Tibial nerve (tissue), 4 donors: ENCODE measurements around the gene SEPTIN5. TPM values are rescaled to one million over a fixed set of nuclear protein-coding genes. Genes with fewer than 3 reads are reported as not detected.
A peak's percentile ranks its signal among the peaks of the same experiment; 100 is the strongest.

Source experiments
- DNase-seq, 2 donors: peaks; one replicate each; pipeline ENCODE4 v3.0.0-alpha.2; 2019; ENCODE audit warnings: low spot score in 2 of 2
- H3K27ac ChIP-seq, 4 donors: fragments of 200-600 bp; sonication (generic) in 3 of 4; one replicate each; pipeline ENCODE4 v1.5.1; 2017 to 2019; ENCODE audit warnings: mild to moderate bottlenecking in 1 of 4
- H3K27me3 ChIP-seq, 2 donors: fragments of 200-600 bp; sonication (generic) in 1 of 2; one replicate each; pipeline versions ENCODE4 v1.5.1 to v1.6.0; 2017 to 2019
- H3K36me3 ChIP-seq, 3 donors: fragments of 200-600 bp; sonication (generic); one replicate each; pipeline ENCODE4 v1.5.1; 2018 to 2019
- H3K4me1 ChIP-seq, 4 donors: fragments of 200-600 bp; sonication (generic) in 3 of 4; one replicate each; pipeline ENCODE4 v1.5.1; 2017 to 2019
- H3K4me3 ChIP-seq, 4 donors: fragments of 200-600 bp; sonication (generic) in 3 of 4; one replicate each; pipeline ENCODE4 v1.5.1; 2017 to 2019; ENCODE audit warnings: mild to moderate bottlenecking in 1 of 4, moderate library complexity in 1 of 4
- H3K9me3 ChIP-seq, 4 donors: fragments of 200-600 bp; sonication (generic) in 3 of 4; one replicate each; pipeline ENCODE4 v1.5.1; 2017 to 2019
- EP300 ChIP-seq, 2 donors: sonication (generic); formaldehyde crosslinking; IDR thresholded peaks; one replicate each; pipeline ENCODE4 v1.6.1; 2017; ENCODE audit warnings: antibody characterized with exemption in 2 of 2, mild to moderate bottlenecking in 1 of 2
- POLR2A ChIP-seq, 2 donors: fragments of 450-650 bp; IDR thresholded peaks; one replicate each; pipeline ENCODE4 v1.6.1; 2017; ENCODE audit warnings: antibody characterized with exemption in 2 of 2, mild to moderate bottlenecking in 2 of 2, moderate library complexity in 2 of 2
- WGBS, 2 donors: methylation state at CpG; one replicate each; pipeline ENCODE4 v1.1.5; 2018; 5-methylcytosine and 5-hydroxymethylcytosine counted together
- total RNA-seq, 4 donors: library from RNA; depleted of rRNA; stranded (reverse); fragments of >200 nt; gene quantifications; one replicate each; pipeline ENCODE4 v1.1.0, GENCODE V29; 2016
- TF ChIP-seq, protein P1 (sequence below), 5 experiments: fragments of 200-600 bp in 3 of 5; fragments of 450-650 bp in 2 of 5; sonication (generic) in 3 of 5; IDR thresholded peaks; one replicate each; pipeline ENCODE4 v1.5.1; 2016 to 2019; ENCODE audit warnings: antibody characterized with exemption in 5 of 5, mild to moderate bottlenecking in 3 of 5, moderate library complexity in 2 of 5

Gene SEPTIN5
- total RNA-seq, 4 donors from 2014 or later: 11.4 to 29.1 (median 25.2) TPM

DNA sequence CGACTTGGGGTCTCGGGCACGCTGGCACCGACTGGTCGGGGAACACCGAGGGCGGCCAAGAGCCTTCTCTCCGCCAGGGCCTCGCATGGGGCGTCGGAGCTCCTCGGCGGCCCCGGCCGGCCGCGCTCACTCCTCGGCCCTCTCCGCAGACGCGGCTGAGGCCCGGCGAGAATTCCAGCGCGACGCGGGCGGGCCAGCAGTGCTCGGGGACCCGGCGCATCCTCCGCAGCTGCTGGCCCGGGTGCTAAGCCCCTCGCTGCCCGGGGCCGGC, 51.9 kb downstream of the SEPTIN5 start:
- Histone ChIP-seq H3K4me3 (peak overlapping the region in 2 of 4 donors; percentile 7 to 44), H3K36me3 (no peaks in the 10 kb centered on the region), H3K9me3 (no peaks in the 10 kb centered on the region), H3K4me1 (peaks cover 0 to 36% (median 10%) of the 10 kb centered on the region in 4 donors), H3K27ac (peak overlapping the region in 1 of 4 donors; percentile 41), H3K27me3 (peaks cover 0 to 87% of the 10 kb centered on the region in 2 donors)
- WGBS, 2 donors: 1% methylated on average over 15 of the region's 36 CpGs; no CpG with 5 or more reads in 1 of the 2 donors
- no peak for TF ChIP-seq POLR2A (IDR thresholded peaks at IDR 0.05)
- TF ChIP-seq EP300 (IDR thresholded peaks at IDR 0.05): no peak
- TF ChIP-seq, protein P1, sequence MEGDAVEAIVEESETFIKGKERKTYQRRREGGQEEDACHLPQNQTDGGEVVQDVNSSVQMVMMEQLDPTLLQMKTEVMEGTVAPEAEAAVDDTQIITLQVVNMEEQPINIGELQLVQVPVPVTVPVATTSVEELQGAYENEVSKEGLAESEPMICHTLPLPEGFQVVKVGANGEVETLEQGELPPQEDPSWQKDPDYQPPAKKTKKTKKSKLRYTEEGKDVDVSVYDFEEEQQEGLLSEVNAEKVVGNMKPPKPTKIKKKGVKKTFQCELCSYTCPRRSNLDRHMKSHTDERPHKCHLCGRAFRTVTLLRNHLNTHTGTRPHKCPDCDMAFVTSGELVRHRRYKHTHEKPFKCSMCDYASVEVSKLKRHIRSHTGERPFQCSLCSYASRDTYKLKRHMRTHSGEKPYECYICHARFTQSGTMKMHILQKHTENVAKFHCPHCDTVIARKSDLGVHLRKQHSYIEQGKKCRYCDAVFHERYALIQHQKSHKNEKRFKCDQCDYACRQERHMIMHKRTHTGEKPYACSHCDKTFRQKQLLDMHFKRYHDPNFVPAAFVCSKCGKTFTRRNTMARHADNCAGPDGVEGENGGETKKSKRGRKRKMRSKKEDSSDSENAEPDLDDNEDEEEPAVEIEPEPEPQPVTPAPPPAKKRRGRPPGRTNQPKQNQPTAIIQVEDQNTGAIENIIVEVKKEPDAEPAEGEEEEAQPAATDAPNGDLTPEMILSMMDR (IDR thresholded peaks at IDR 0.05): no peak
- DNase-seq: no peak

DNA sequence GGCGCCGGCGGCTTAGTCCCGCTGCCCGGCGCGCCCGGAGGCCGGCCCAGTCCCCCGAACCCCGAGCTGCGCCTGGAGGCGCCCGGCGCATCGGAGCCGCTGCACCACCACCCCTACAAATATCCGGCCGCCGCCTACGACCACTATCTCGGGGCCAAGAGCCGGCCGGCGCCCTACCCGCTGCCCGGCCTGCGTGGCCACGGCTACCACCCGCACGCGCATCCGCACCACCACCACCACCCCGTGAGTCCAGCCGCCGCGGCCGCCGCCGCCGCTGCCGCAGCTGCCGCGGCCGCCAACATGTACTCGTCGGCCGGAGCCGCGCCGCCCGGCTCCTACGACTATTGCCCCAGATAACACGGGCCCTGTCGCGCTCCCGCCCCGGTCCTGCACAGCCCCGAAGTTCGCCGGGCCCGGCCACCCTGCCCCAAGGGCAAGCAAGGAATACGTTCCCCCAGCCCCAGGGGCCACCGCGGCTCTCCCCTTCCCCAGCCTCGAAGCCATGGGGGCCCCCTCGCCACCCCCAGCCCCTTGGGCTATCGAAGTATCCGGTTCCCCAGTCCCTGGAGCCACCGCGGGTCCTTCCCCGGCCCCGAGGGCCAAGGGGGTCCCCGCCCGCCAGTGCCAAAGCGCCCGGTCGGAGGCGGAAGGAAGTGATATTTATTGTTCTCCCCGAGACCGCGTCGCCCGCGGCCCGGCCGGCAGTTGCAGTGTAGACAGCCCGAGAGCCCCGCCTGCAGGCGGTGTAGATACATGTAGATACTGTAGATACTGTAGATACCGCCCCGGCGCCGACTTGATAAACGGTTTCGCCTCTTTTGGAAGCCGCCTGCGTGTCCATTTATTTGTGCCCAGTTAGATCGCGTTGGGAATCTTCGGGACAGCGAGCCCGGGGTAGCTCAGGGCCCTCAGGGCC, 52.5 kb downstream of the SEPTIN5 start:
- Histone ChIP-seq H3K27me3 (peaks cover 0 to 88% of the 10 kb centered on the region in 2 donors), H3K4me1 (peaks cover 0 to 34% (median 10%) of the 10 kb centered on the region in 4 donors), H3K9me3 (no peaks in the 10 kb centered on the region), H3K4me3 (peak overlapping the region; percentile 0 to 44 (median 10)), H3K27ac (peak overlapping the region in 1 of 4 donors; percentile 41), H3K36me3 (no peaks in the 10 kb centered on the region)
- WGBS, 2 donors: 3% methylated on average over 48 of the region's 103 CpGs; no CpG with 5 or more reads in 1 of the 2 donors
- peak in 1 of 2 donors; percentile 22 for DNase-seq
- no peak for TF ChIP-seq POLR2A (IDR thresholded peaks at IDR 0.05)
- TF ChIP-seq, protein P1 (IDR thresholded peaks at IDR 0.05): peak in 1 of 5 experiments; percentile 7

DNA sequence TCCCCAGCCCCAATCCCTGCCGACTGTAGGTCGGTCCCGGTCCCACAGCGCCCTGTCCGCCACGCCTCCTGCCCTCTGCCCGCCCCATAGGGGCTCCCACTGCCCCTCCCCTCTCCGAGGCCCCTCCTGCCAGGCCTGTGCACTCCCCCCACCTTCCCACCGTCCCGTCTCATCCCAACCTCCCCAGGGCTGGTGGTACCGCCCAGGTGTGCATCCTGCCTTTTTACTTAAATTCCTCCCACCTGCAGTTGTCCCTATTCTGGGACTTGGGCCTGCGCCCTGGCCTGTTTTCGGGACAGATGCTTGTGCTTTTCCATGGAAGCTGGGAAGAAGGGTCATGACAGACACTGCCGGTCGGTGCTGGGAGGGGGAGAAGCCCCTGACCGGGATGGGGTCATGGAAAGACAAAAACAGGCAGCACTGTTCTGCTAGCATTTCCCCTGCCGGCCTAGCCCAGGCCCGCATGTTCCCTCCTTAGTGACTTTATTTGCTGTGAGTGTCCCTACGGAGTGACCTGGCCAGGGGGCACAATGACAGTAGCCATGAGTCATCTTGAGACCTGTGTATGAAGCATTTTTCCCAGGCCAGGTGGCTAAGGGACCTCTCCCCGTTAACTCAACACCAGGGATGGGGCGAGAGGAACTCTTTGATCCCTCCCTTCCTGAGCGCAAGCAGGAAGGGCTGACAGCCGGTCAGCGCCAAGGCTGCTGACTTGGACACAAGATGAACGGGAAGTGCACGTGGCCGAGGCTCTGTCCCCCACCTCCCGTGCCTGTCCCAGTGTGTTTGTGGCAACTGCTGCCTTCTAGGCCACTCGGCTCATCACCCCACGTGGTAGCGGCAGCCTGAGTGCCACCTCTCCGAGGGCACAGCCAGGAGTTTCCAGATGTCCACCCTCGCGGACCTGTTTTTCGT, 53.4 kb downstream of the SEPTIN5 start:
- peak overlapping the region in 1 of 4 donors; percentile 41 for H3K27ac ChIP-seq
- no peaks in the 10 kb centered on the region for H3K36me3 ChIP-seq
- peaks cover 0 to 34% (median 10%) of the 10 kb centered on the region in 4 donors for H3K4me1 ChIP-seq
- peak overlapping the region in 1 of 4 donors; percentile 44 for H3K4me3 ChIP-seq
- H3K27me3 ChIP-seq: peaks cover 0 to 81% of the 10 kb centered on the region in 2 donors
- WGBS, 2 donors: 13 to 24% methylated on average over 24 to 35 of the region's 35 CpGs
- no peak for DNase-seq
- TF ChIP-seq EP300 (IDR thresholded peaks at IDR 0.05) (peak in 1 of 2 donors; percentile 64), POLR2A (IDR thresholded peaks at IDR 0.05) (no peak)
- H3K9me3 ChIP-seq: no peaks in the 10 kb centered on the region

DNA sequence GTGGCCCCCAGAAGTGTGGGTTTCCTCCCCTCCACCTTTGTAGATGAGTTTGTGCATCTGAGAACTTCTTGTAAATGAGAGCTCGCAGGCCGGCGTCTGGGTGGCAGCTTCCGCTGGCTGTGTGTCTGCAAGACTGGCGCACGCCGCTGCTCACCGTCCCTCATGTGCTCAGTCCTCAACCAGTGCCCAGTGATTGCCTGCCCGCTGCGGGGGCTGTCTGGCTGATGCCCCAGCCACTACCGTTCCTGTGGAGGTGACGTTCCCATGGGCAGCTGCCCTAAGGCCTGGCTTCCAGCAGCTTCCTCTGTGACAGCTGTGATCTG, 55.1 kb downstream of the SEPTIN5 start:
- peaks cover 0 to 42% (median 14%) of the 10 kb centered on the region in 4 donors for H3K4me1 ChIP-seq
- H3K27ac ChIP-seq: no peak overlapping the region
- no peaks in the 10 kb centered on the region for H3K9me3 ChIP-seq
- 93% methylated on average over 12 of the region's 12 CpGs; no CpG with 5 or more reads in 1 of the 2 donors for WGBS, 2 donors
- no peak for DNase-seq
- no peak overlapping the region for H3K4me3 ChIP-seq
- H3K36me3 ChIP-seq: no peaks in the 10 kb centered on the region
- peaks cover 0 to 77% of the 10 kb centered on the region in 2 donors for H3K27me3 ChIP-seq
- TF ChIP-seq, protein P1 (IDR thresholded peaks at IDR 0.05): no peak
- TF ChIP-seq POLR2A (IDR thresholded peaks at IDR 0.05): no peak
- TF ChIP-seq EP300 (IDR thresholded peaks at IDR 0.05): no peak

DNA sequence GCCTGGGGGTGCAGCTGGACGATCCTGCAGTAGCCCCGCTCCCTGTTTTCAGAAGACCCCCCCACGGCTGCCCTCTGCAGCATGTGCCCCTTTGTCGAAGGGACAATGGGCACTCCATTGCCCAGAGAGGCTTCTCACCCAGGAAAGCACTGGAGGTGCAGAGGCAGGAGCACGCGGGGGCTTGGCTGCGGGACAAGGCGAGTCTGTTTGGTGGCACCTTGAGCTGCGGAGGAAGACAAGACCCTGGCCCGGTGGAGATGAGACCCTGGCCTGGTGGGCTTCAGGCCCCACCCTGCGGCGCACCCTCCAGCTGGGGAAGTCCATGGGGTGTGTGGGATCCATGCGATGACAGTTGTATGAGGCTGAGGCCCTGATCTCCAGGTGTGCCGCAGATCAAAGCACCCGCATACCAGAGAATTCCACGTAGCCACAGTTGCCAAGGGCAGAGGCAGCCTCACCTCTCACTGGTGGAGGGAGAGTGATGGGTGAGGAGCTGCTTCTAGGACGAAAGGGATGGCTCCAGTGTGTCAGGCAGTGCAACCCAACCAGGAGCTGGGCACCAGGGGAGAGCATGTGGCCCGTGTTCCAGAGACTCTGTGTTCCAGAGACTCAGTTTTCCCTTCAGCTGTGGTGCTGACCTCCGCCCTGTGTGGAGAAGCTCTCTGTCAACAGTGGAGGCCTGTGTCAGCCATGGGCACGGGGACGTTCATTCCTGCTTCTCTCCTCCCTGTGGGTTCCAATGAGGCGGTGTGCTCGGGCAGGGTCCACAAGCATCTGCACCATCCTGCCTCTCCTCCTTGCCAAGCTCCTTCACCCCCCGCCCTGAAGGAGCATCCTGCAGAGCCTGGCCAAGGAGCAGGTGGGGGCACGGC, 56.3 kb downstream of the SEPTIN5 start:
- Histone ChIP-seq H3K27me3 (peaks cover 0 to 77% of the 10 kb centered on the region in 2 donors), H3K9me3 (no peaks in the 10 kb centered on the region), H3K36me3 (no peaks in the 10 kb centered on the region), H3K4me3 (no peak overlapping the region), H3K27ac (peak overlapping the region in 1 of 4 donors; percentile 9), H3K4me1 (peaks cover 0 to 36% (median 14%) of the 10 kb centered on the region in 4 donors)
- no peak for DNase-seq
- TF ChIP-seq, protein P1 (IDR thresholded peaks at IDR 0.05): no peak
- TF ChIP-seq EP300 (IDR thresholded peaks at IDR 0.05): no peak
- TF ChIP-seq POLR2A (IDR thresholded peaks at IDR 0.05): no peak
- 85 to 88% methylated on average over 24 of the region's 25 CpGs for WGBS, 2 donors
